GM12878 (cell line): ENCODE data around the gene CACNA1I. TPM values are rescaled to one million over a fixed set of nuclear protein-coding genes. Genes with fewer than 3 reads are reported as not detected.

Experiments used
- ATAC-seq: fragments of 200-7000 bp; cut with Tn5 transposase; 3 replicates; pipeline ENCODE4 v1.9.1; 2020; ENCODE audit warnings: mild to moderate bottlenecking, moderate library complexity
- BruUV-seq: library from RNA; stranded (reverse); fragments of 400-500 nt; replicated peaks from 2 replicates; lab custom pipeline; 2021; lab: Mats Ljungman, UMichigan
- CTCF ChIA-PET: fragments of 300-600 bp; sonication (Branson Sonifier 250); formaldehyde crosslinking; extraction: SDS; loops from one replicate; lab custom pipeline; 2021; ENCODE audit warnings: inconsistent platforms; lab: Yijun Ruan, JAX
- POLR2A ChIA-PET: fragments of 350-600 bp; formaldehyde crosslinking; extraction: SDS; loops from one replicate; lab custom pipeline; 2021; ENCODE audit warnings: inconsistent platforms; lab: Charles Lee
- RAD21 ChIA-PET: fragments of 300-600 bp; sonication (Branson Sonifier 250); formaldehyde crosslinking; loops from one replicate; lab custom pipeline; 2023; ENCODE audit warnings: antibody characterized with exemption; ENCODE audit not compliant: unreplicated experiment; lab: Charles Lee
- SMC1A ChIA-PET: fragments of 300-600 bp; sonication (Branson Sonifier 250); formaldehyde crosslinking; loops from one replicate; lab custom pipeline; 2023; ENCODE audit not compliant: unreplicated experiment, uncharacterized antibody; lab: Charles Lee
- DNase-seq: peaks from one replicate; pipeline ENCODE4 v3.0.0-alpha.2; 2011; ENCODE audit warnings: low read depth, low spot score
- FAIRE-seq: peaks from 3 replicates; lab custom pipeline; 2011; peaks lifted over from hg19 to GRCh38; lab: Jason Lieb, UNC
- H2AFZ ChIP-seq: 2 replicates; pipeline ENCODE4 v1.6.0; 2011; ENCODE audit warnings: low read depth, low read length, control low read depth; ENCODE audit not compliant: control insufficient read depth
- H3K27ac ChIP-seq: 2 replicates; pipeline ENCODE4 v1.5.1; 2011; ENCODE audit warnings: control low read depth; ENCODE audit not compliant: control insufficient read depth, insufficient read depth
- H3K27me3 ChIP-seq, 2 experiments: replicated peaks in 1 of 2; 2 replicates each; pipeline versions ENCODE4 v1.6.0 to v1.6.1; 2011; ENCODE audit warnings: low read length in 1 of 2; ENCODE audit not compliant: control insufficient read depth in 2 of 2, insufficient read depth in 2 of 2
- H3K36me3 ChIP-seq, 2 experiments: 2 replicates each; pipeline ENCODE4 v1.5.1; 2011; ENCODE audit warnings: low read length in 1 of 2; ENCODE audit not compliant: control insufficient read depth in 2 of 2, insufficient read depth in 2 of 2
- H3K4me1 ChIP-seq: 2 replicates; pipeline ENCODE4 v1.6.1; 2011; ENCODE audit warnings: mild to moderate bottlenecking, low read length, moderate library complexity, mixed read lengths; ENCODE audit not compliant: control insufficient read depth, insufficient read depth
- H3K4me2 ChIP-seq: 2 replicates; pipeline ENCODE4 v1.6.0; 2011; ENCODE audit warnings: control low read depth; ENCODE audit not compliant: control insufficient read depth, insufficient read depth
- H3K4me3 ChIP-seq: fragments of 200-600 bp; sonication (generic); 2 replicates; pipeline ENCODE4 v1.5.1; 2016
- H3K79me2 ChIP-seq: 2 replicates; pipeline ENCODE4 v1.6.0; 2011; ENCODE audit warnings: low read length; ENCODE audit not compliant: control insufficient read depth, insufficient read depth
- H3K9ac ChIP-seq: 2 replicates; pipeline ENCODE4 v1.8.0; 2011; ENCODE audit warnings: low read length, control low read depth, mixed read lengths; ENCODE audit not compliant: control insufficient read depth, insufficient read depth
- H3K9me3 ChIP-seq: replicated peaks from 3 replicates; pipeline ENCODE4 v1.5.1; 2011; ENCODE audit warnings: mild to moderate bottlenecking, low read length; ENCODE audit not compliant: control insufficient read depth, insufficient read depth
- H4K20me1 ChIP-seq: 2 replicates; pipeline ENCODE4 v1.6.0; 2011; ENCODE audit not compliant: control insufficient read depth, insufficient read depth
- CBX5 ChIP-seq: sonication (generic); IDR thresholded peaks from 2 replicates; pipeline ENCODE4 v1.6.1; 2016; ENCODE audit warnings: low read depth, moderate library complexity, mild to moderate bottlenecking, inconsistent platforms
- CUX1 ChIP-seq: IDR thresholded peaks from 2 replicates; pipeline ENCODE4 v1.6.1; 2012; ENCODE audit warnings: improper control_type of control experiment, low read depth, low read length; ENCODE audit not compliant: insufficient replicate concordance
- EZH2 ChIP-seq: IDR thresholded peaks from 2 replicates; pipeline ENCODE4 v1.6.1; 2012; ENCODE audit warnings: low read depth, mild to moderate bottlenecking, control low read depth, inconsistent platforms, low read length, borderline replicate concordance; ENCODE audit not compliant: control insufficient read depth
- IKZF1 ChIP-seq: fragments of 450-650 bp; conservative IDR thresholded peaks from 2 replicates; pipeline ENCODE4 v1.6.1; 2017; ENCODE audit warnings: antibody characterized with exemption, mild to moderate bottlenecking
- JUNB ChIP-seq: IDR thresholded peaks from 2 replicates; pipeline ENCODE4 v1.6.1; 2016; ENCODE audit warnings: antibody characterized with exemption, mild to moderate bottlenecking
- MLLT1 ChIP-seq: fragments of 450-650 bp; IDR thresholded peaks from 2 replicates; pipeline ENCODE4 v1.6.1; 2016; ENCODE audit warnings: mild to moderate bottlenecking
- MTA3 ChIP-seq: IDR thresholded peaks from 2 replicates; pipeline ENCODE4 v1.6.1; 2012; ENCODE audit warnings: low read length, inconsistent platforms, borderline replicate concordance
- MXI1 ChIP-seq: fragments of 150-350 bp; IDR thresholded peaks from 2 replicates; pipeline ENCODE4 v1.6.1; 2011; ENCODE audit warnings: low read depth, mild to moderate bottlenecking, inconsistent platforms, low read length, improper control_type of control experiment
- MYC ChIP-seq: IDR thresholded peaks from 2 replicates; pipeline ENCODE4 v1.6.1; 2011; ENCODE audit warnings: mild to moderate bottlenecking, low read length, moderate library complexity, inconsistent platforms; ENCODE audit not compliant: insufficient read depth, insufficient replicate concordance, insufficient read length, severe bottlenecking
- NFYA ChIP-seq: IDR thresholded peaks from 2 replicates; pipeline ENCODE4 v1.6.1; 2011; ENCODE audit warnings: low read depth, mild to moderate bottlenecking, low read length, improper control_type of control experiment, borderline replicate concordance
- RAD21 ChIP-seq: IDR thresholded peaks from 2 replicates; pipeline ENCODE4 v1.6.1; 2011; ENCODE audit warnings: mild to moderate bottlenecking, low read depth, low read length, moderate library complexity; ENCODE audit not compliant: insufficient read depth
- RUNX3 ChIP-seq: IDR thresholded peaks from 2 replicates; pipeline ENCODE4 v1.6.1; 2012; ENCODE audit warnings: low read length, inconsistent platforms
- SIN3A ChIP-seq: IDR thresholded peaks from 2 replicates; pipeline ENCODE4 v1.6.1; 2012; ENCODE audit warnings: low read depth, low read length, improper control_type of control experiment
- SREBF1 ChIP-seq: IDR thresholded peaks from 2 replicates; pipeline ENCODE4 v1.6.1; 2012; ENCODE audit warnings: mild to moderate bottlenecking, low read length
- SUPT20H ChIP-seq: IDR thresholded peaks from 2 replicates; pipeline ENCODE4 v1.6.1; 2011; ENCODE audit warnings: low read depth, mild to moderate bottlenecking, low read length, moderate library complexity, borderline replicate concordance; ENCODE audit not compliant: control insufficient read depth
- TBL1XR1 ChIP-seq: IDR thresholded peaks from 2 replicates; pipeline ENCODE4 v1.6.1; 2012; ENCODE audit warnings: low read depth, low read length, improper control_type of control experiment
- USF1 ChIP-seq: IDR thresholded peaks from 2 replicates; pipeline ENCODE4 v1.6.1; 2011; ENCODE audit warnings: borderline replicate concordance, low read depth, mild to moderate bottlenecking, moderate library complexity, mixed read lengths, low read length; ENCODE audit not compliant: insufficient read depth; ENCODE audit errors: extremely low read length
- WGBS: methylation state at CpG from one replicate; pipeline ENCODE4 v1.1.6; 2016; ENCODE audit warnings: low lambda C conversion rate; ENCODE audit not compliant: insufficient replicate concordance, insufficient coverage; ENCODE audit errors: missing lambda C conversion rate; 5-methylcytosine and 5-hydroxymethylcytosine counted together
- in situ Hi-C: fragments of 300-500 bp; cut with MboI; formaldehyde crosslinking; loops from 9 replicates; pipeline ENCODE4 v1.14.3; 2018; ENCODE audit warnings: mixed read lengths
- intact Hi-C: fragments of 100-400 bp; cut with micrococcal nuclease; formaldehyde crosslinking; loops from one replicate; pipeline ENCODE4 v1.14.2; 2022; ENCODE audit not compliant: unreplicated experiment
- polyA plus RNA-seq, 11 experiments: library from polyadenylated mRNA; depleted of rRNA in 4 of 11; unstranded in 6 of 11; stranded (reverse) in 5 of 11; fragments of >200 nt; fragmentation: Nextera tagmentation in 4 of 11; fragmentation: Illumina TruSeq in 1 of 11; extraction: Ambion mirVana in 4 of 11; extraction: Trizol in 1 of 11; gene quantifications; 1 replicate in 1 of 11; 2 replicates in 10 of 11; pipeline versions ENCODE4 v1.2.1 to v1.2.3, GENCODE V29; 2011 to 2016; ENCODE audit warnings: inconsistent platforms in 2 of 11, missing spikeins in 2 of 11, low read depth in 1 of 11
- total RNA-seq, 4 experiments: library from RNA; depleted of rRNA in 3 of 4; stranded (reverse); fragments of >200 nt in 3 of 4; fragmentation: Illumina TruSeq in 1 of 4; extraction: Trizol in 1 of 4; gene quantifications; 2 replicates each; pipeline versions ENCODE4 v1.2.1 to v1.2.3, GENCODE V29; 2013 to 2021

The CACNA1I gene
- total and polyA plus RNA-seq, 10 of the 15 experiments (the other 5 are each of a cell fraction or from before 2014, with no cell fraction given) = 0.01 to 0.03 TPM; not detected in 8

- Histone ChIP-seq H3K4me2 (no peak overlapping the region), H3K27me3 (peaks cover 8 to 16% of the 10 kb centered on the region in 2 experiments), H3K79me2 (no peaks in the 10 kb centered on the region), H3K36me3 (no peaks in the 10 kb centered on the region), H3K4me1 (no peaks in the 10 kb centered on the region), H3K9me3 (no peaks in the 10 kb centered on the region), H3K9ac (no peak overlapping the region), H3K27ac (no peak overlapping the region), H2AFZ (no peak overlapping the region), H4K20me1 (no peaks in the 10 kb centered on the region), H3K4me3 (no peak overlapping the region)
- CTCF ChIA-PET = no interaction called here
- in situ Hi-C loops = no loop called here
- RAD21 ChIA-PET = no interaction called here
- SMC1A ChIA-PET = no interaction called here
- DNase-seq = no peak
- BruUV-seq = no TSS peak
- no peak for FAIRE-seq
- no peak for ATAC-seq
- intact Hi-C loops = no loop called here
- 31% methylated on average over 22 of the region's 22 CpGs for WGBS
- POLR2A ChIA-PET = no interaction called here
- no peak for TF ChIP-seq CBX5
- no peak for TF ChIP-seq USF1
- no peak for TF ChIP-seq RUNX3
- no peak for TF ChIP-seq MTA3
- no peak for TF ChIP-seq NFYA
- TF ChIP-seq EZH2 = no peak
- no peak for TF ChIP-seq CUX1
- no peak for TF ChIP-seq MLLT1
- no peak for TF ChIP-seq TBL1XR1
- no peak for TF ChIP-seq SUPT20H
- TF ChIP-seq SREBF1 = no peak
- TF ChIP-seq SIN3A = no peak
- TF ChIP-seq RAD21 = no peak
- TF ChIP-seq MYC = no peak
- no peak for TF ChIP-seq IKZF1
- TF ChIP-seq JUNB = no peak
- TF ChIP-seq MXI1 = no peak
Observed at GRCh38 chr22:39663751-39664150, 93.2 kb downstream of the CACNA1I start.
